ENCODE measurements around the gene MYO5A. TPM values are rescaled to one million over a fixed set of nuclear protein-coding genes. Genes with fewer than 3 reads are reported as not detected.
A peak's percentile ranks its signal among the peaks of the same experiment; 100 is the strongest.

The MYO5A gene
- total RNA-seq, 1 experiment from 2014 or later: 17.6 TPM

DNA sequence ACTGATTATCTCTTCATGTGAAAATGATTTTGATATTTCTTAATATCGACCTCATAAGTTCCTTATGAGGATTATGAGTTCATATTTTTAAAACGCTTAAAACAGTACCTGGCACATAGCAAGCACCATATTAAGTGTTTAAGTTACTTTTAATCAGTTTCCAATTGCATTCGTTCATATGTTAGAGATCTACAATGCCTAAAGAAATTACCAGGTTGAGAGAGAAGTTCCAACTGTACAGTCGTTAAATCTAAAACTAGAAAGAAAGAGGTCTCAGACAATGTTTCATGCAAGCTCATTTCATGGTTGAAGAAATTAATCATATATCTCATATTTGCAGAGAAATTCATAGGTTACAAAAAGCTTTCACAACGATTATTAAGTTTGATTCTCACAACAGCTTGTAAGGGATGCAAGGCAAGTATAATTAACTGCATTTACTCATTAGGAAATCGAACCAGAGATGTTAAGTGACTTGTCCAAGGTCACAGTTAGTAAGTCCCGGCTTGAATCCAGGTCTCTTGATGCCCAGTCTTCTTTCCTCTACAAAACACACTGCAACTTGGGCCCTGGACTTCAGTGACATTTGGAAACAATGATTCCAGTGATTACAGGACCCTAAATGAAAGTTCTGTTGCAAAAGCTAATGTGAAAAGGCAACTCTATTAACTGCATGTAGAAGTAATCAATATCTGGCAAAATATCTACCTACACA is 1.3 kb downstream of the MYO5A start:
- TSS peak; percentile 45 for BruUV-seq (replicated peaks)
- no peaks in the 10 kb centered on the region for H3K36me3 ChIP-seq (ENCODE audit: control insufficient read depth in 1 of 2, insufficient read depth in 2 of 2, low read length in 2 of 2)
- ATAC-seq: no peak
- TF ChIP-seq EZH2phosphoT487 (IDR thresholded peaks at IDR 0.05; ENCODE audit: borderline replicate concordance): no peak
- TF ChIP-seq ZFX (IDR thresholded peaks at IDR 0.05): no peak
- TF ChIP-seq TCF7L2 (IDR thresholded peaks at IDR 0.05; ENCODE audit: borderline replicate concordance, extremely low read depth, insufficient read depth, insufficient read length): no peak
- no peak for TF ChIP-seq ELF1 (IDR thresholded peaks at IDR 0.05; ENCODE audit: borderline replicate concordance, low read depth)
- TF ChIP-seq YY1 (IDR thresholded peaks at IDR 0.05; ENCODE audit: extremely low read depth, insufficient replicate concordance, low read depth, low read length): no peak
- TF ChIP-seq, protein P1, sequence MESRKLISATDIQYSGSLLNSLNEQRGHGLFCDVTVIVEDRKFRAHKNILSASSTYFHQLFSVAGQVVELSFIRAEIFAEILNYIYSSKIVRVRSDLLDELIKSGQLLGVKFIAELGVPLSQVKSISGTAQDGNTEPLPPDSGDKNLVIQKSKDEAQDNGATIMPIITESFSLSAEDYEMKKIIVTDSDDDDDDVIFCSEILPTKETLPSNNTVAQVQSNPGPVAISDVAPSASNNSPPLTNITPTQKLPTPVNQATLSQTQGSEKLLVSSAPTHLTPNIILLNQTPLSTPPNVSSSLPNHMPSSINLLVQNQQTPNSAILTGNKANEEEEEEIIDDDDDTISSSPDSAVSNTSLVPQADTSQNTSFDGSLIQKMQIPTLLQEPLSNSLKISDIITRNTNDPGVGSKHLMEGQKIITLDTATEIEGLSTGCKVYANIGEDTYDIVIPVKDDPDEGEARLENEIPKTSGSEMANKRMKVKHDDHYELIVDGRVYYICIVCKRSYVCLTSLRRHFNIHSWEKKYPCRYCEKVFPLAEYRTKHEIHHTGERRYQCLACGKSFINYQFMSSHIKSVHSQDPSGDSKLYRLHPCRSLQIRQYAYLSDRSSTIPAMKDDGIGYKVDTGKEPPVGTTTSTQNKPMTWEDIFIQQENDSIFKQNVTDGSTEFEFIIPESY (IDR thresholded peaks at IDR 0.05; ENCODE audit: extremely low read depth, insufficient replicate concordance, low read length): no peak
- TF ChIP-seq SP1 (IDR thresholded peaks at IDR 0.05; ENCODE audit: low read depth): no peak
- TF ChIP-seq POLR2A (IDR thresholded peaks at IDR 0.05; ENCODE audit: borderline replicate concordance, extremely low read depth, insufficient read depth, insufficient read length): no peak
- no peak for TF ChIP-seq CEBPB (IDR thresholded peaks at IDR 0.05; ENCODE audit: low read depth)
- TF ChIP-seq EGR1 (IDR thresholded peaks at IDR 0.05; ENCODE audit: low read depth): no peak
- TF ChIP-seq, protein P2, sequence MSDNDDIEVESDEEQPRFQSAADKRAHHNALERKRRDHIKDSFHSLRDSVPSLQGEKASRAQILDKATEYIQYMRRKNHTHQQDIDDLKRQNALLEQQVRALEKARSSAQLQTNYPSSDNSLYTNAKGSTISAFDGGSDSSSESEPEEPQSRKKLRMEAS (IDR thresholded peaks at IDR 0.05): no peak
- no peak for DNase-seq (ENCODE audit: low read depth, low spot score)
- no peak overlapping the region for H2AFZ ChIP-seq (ENCODE audit: low read depth, low read length, poor library complexity, severe bottlenecking)
- H3K9ac ChIP-seq (ENCODE audit: low read length): peak overlapping the region; percentile 65; the same call in 1 of the 2 replicates
- RAD21 ChIA-PET (ENCODE audit: low non-redundant PET in 1 of 2, low total read pairs in 2 of 2, uncharacterized antibody in 2 of 2, unreplicated experiment in 2 of 2): no interaction called here
- H3K9me2 ChIP-seq (ENCODE audit: insufficient read depth): no peaks in the 10 kb centered on the region
- H3K4me1 ChIP-seq (ENCODE audit: control insufficient read depth in 1 of 2, insufficient read depth in 2 of 2, low read length in 2 of 2): peaks cover 2 to 21% of the 10 kb centered on the region in 2 experiments; a peak in 3 of 4 replicates
- POLR2A ChIA-PET: no interaction called here
- no peaks in the 10 kb centered on the region for H4K20me1 ChIP-seq (ENCODE audit: insufficient read depth)
- H3K27me3 ChIP-seq (ENCODE audit: insufficient read depth, low read length): no peaks in the 10 kb centered on the region
- H3K9me3 ChIP-seq (ENCODE audit: control insufficient read depth in 1 of 2, insufficient read depth in 1 of 2, low read depth in 1 of 2, low read length in 2 of 2): no peaks in the 10 kb centered on the region
- H3K79me2 ChIP-seq (ENCODE audit: insufficient read depth, low read length): no peaks in the 10 kb centered on the region; the same call in none of the 2 replicates
- intact Hi-C loops (cut with micrococcal nuclease): no loop called here
- peak overlapping the region; percentile 77 to 80 for H3K4me3 ChIP-seq (replicated peaks in 1 of 2; ENCODE audit: low read depth in 1 of 2, low read length in 2 of 2)
- H3K27ac ChIP-seq (ENCODE audit: low read depth, low read length): no peak overlapping the region
- CTCF ChIA-PET: no interaction called here
- peak overlapping the region; percentile 82 for H3K4me2 ChIP-seq (ENCODE audit: low read length)

All from HCT116 (cell line).